A549 (cell line): Measurements from ENCODE around the gene MAP3K9. TPM values are rescaled to one million over a fixed set of nuclear protein-coding genes. Genes with fewer than 3 reads are reported as not detected.

ENCODE experiments used
- ATAC-seq, 2 experiments: fragments of 200-7000 bp in 1 of 2; fragments of >200 bp in 1 of 2; cut with Nextera tagmentation in 1 of 2; cut with Tn5 transposase in 1 of 2; 3 replicates each; pipeline versions ENCODE4 v1.8.0 to v1.9.1; 2018 to 2020; ENCODE audit warnings: mild to moderate bottlenecking in 1 of 2, moderate library complexity in 1 of 2
- CTCF ChIA-PET: fragments of 300-600 bp; sonication (Branson Sonifier 250); formaldehyde crosslinking; extraction: SDS; loops from one replicate; lab custom pipeline; 2021; ENCODE audit warnings: antibody characterized with exemption, inconsistent platforms; lab: Yijun Ruan, JAX
- POLR2A ChIA-PET: fragments of 350-600 bp; formaldehyde crosslinking; extraction: SDS; loops from one replicate; lab custom pipeline; 2021; ENCODE audit warnings: antibody characterized with exemption, inconsistent platforms; lab: Yijun Ruan, JAX
- DNase-seq, 2 experiments: peaks; one replicate each; pipeline versions ENCODE4 v3.0.0 to v3.0.0-alpha.2; 2011 to 2016; ENCODE audit warnings: low read depth in 1 of 2, low spot score in 1 of 2
- FAIRE-seq: peaks from 2 replicates; lab custom pipeline; 2011; peaks lifted over from hg19 to GRCh38; lab: Jason Lieb, UNC
- H3K27ac ChIP-seq, 2 experiments: fragments of >200 bp; sonication (Bioruptor Twin); formaldehyde crosslinking; 3 replicates each; pipeline ENCODE4 v1.5.1; 2016 to 2017
- H3K4me1 ChIP-seq: fragments of >200 bp; sonication (Bioruptor Twin); formaldehyde crosslinking; 3 replicates; pipeline ENCODE4 v1.6.1; 2016
- H3K4me2 ChIP-seq: fragments of >200 bp; sonication (Bioruptor Twin); formaldehyde crosslinking; 3 replicates; pipeline ENCODE4 v1.6.1; 2016
- H3K4me3 ChIP-seq: fragments of >200 bp; sonication (Bioruptor Twin); formaldehyde crosslinking; 3 replicates; pipeline ENCODE4 v1.5.1; 2016
- H3K9me3 ChIP-seq: fragments of >200 bp; sonication (Bioruptor Twin); formaldehyde crosslinking; 3 replicates; pipeline ENCODE4 v1.6.1; 2016
- CBX2 ChIP-seq: fragments of 200-600 bp; sonication (generic); IDR thresholded peaks from 2 replicates; pipeline ENCODE4 v1.6.1; 2016; ENCODE audit warnings: low read depth, mild to moderate bottlenecking, borderline replicate concordance
- CBX8 ChIP-seq: fragments of 200-600 bp; sonication (generic); IDR thresholded peaks from 2 replicates; pipeline ENCODE4 v1.6.1; 2016
- CHD2 ChIP-seq: fragments of 150-350 bp; IDR thresholded peaks from 2 replicates; pipeline ENCODE4 v1.6.1; 2014; ENCODE audit warnings: low read length; ENCODE audit not compliant: partially characterized antibody
- CHD4 ChIP-seq: fragments of 200-600 bp; sonication (generic); IDR thresholded peaks from 2 replicates; pipeline ENCODE4 v1.6.1; 2016; ENCODE audit warnings: antibody characterized with exemption, mild to moderate bottlenecking, borderline replicate concordance
- EHF ChIP-seq: fragments of 250-450 bp; sonication (Bioruptor Pico); IDR thresholded peaks from 2 replicates; pipeline ENCODE4 v1.5.0; 2020; ENCODE audit warnings: mild to moderate bottlenecking
- EHMT2 ChIP-seq: fragments of 200-600 bp; sonication (generic); IDR thresholded peaks from 2 replicates; pipeline ENCODE4 v1.6.1; 2016; ENCODE audit warnings: antibody characterized with exemption, low read depth, mild to moderate bottlenecking, moderate library complexity
- ELK1 ChIP-seq: fragments of 150-350 bp; IDR thresholded peaks from 2 replicates; pipeline ENCODE4 v1.6.1; 2014; ENCODE audit warnings: low read depth, mild to moderate bottlenecking, low read length
- EP300 ChIP-seq, 2 experiments: fragments of >200 bp; sonication (Bioruptor Twin); formaldehyde crosslinking; IDR thresholded peaks; 2 replicates in 1 of 2; 3 replicates in 1 of 2; pipeline ENCODE4 v1.6.1; 2016 to 2017
- ESRRA ChIP-seq: fragments of 150-350 bp; IDR thresholded peaks from 2 replicates; pipeline ENCODE4 v1.6.1; 2014; ENCODE audit warnings: mild to moderate bottlenecking, low read length, borderline replicate concordance
- FOSL2 ChIP-seq, 2 experiments: fragments of 450-650 bp in 1 of 2; fragments of >200 bp in 1 of 2; sonication (Bioruptor Twin) in 1 of 2; formaldehyde crosslinking; IDR thresholded peaks; 2 replicates each; pipeline versions ENCODE4 v1.5.0 to v1.6.1; 2016 to 2020; ENCODE audit warnings: mild to moderate bottlenecking in 1 of 2, moderate library complexity in 1 of 2
- HDAC2 ChIP-seq: fragments of 200-600 bp; sonication (generic); IDR thresholded peaks from 2 replicates; pipeline ENCODE4 v1.6.1; 2016
- HEYL ChIP-seq: fragments of 250-450 bp; sonication (Bioruptor Pico); IDR thresholded peaks from 2 replicates; pipeline ENCODE4 v1.8.0; 2021; ENCODE audit warnings: mild to moderate bottlenecking, moderate library complexity
- HOXA7 ChIP-seq: fragments of 250-450 bp; sonication (Bioruptor Pico); IDR thresholded peaks from 2 replicates; pipeline ENCODE4 v1.5.0; 2020; ENCODE audit warnings: mild to moderate bottlenecking, moderate library complexity
- HOXB5 ChIP-seq: fragments of 250-450 bp; sonication (Bioruptor Pico); IDR thresholded peaks from 2 replicates; pipeline ENCODE4 v1.5.0; 2020; ENCODE audit warnings: mild to moderate bottlenecking, moderate library complexity
- JUN ChIP-seq, 2 experiments: fragments of >200 bp; sonication (Bioruptor Twin); formaldehyde crosslinking; IDR thresholded peaks; 2 replicates in 1 of 2; 3 replicates in 1 of 2; pipeline ENCODE4 v1.6.1; 2016 to 2017
- JUNB ChIP-seq: fragments of >200 bp; sonication (Bioruptor Twin); formaldehyde crosslinking; IDR thresholded peaks from 2 replicates; pipeline ENCODE4 v1.6.1; 2016
- KDM5A ChIP-seq: fragments of 200-600 bp; sonication (generic); IDR thresholded peaks from 2 replicates; pipeline ENCODE4 v1.6.1; 2016; ENCODE audit warnings: antibody characterized with exemption, mild to moderate bottlenecking
- MYC ChIP-seq: IDR thresholded peaks from 2 replicates; pipeline ENCODE4 v1.6.1; 2012; ENCODE audit warnings: mild to moderate bottlenecking, inconsistent platforms, low read length, improper control_type of control experiment, borderline replicate concordance
- NR3C1 ChIP-seq: fragments of >200 bp; sonication (Bioruptor Twin); formaldehyde crosslinking; IDR thresholded peaks from 3 replicates; pipeline ENCODE4 v1.6.1; 2017
- PHF8 ChIP-seq: fragments of 200-600 bp; sonication (generic); IDR thresholded peaks from 2 replicates; pipeline ENCODE4 v1.6.1; 2016; ENCODE audit warnings: low read depth, mild to moderate bottlenecking, antibody characterized with exemption, moderate library complexity, borderline replicate concordance
- POLR2A ChIP-seq: IDR thresholded peaks from 2 replicates; pipeline ENCODE4 v1.6.1; 2012; ENCODE audit warnings: mild to moderate bottlenecking, low read length
- POLR2AphosphoS2 ChIP-seq: conservative IDR thresholded peaks from 2 replicates; pipeline ENCODE4 v1.6.1; 2012; ENCODE audit warnings: low read length, improper control_type of control experiment, inconsistent platforms
- REST ChIP-seq: fragments of 200-600 bp; sonication (generic); IDR thresholded peaks from 2 replicates; pipeline ENCODE4 v1.6.1; 2016; ENCODE audit warnings: antibody characterized with exemption, mild to moderate bottlenecking, moderate library complexity
- SMC3 ChIP-seq: fragments of >200 bp; sonication (Bioruptor Twin); formaldehyde crosslinking; IDR thresholded peaks from 3 replicates; pipeline ENCODE4 v1.6.1; 2018; ENCODE audit warnings: inconsistent platforms
- SREBF2 ChIP-seq: fragments of 450-650 bp; IDR thresholded peaks from 2 replicates; pipeline ENCODE4 v1.6.1; 2014; ENCODE audit warnings: mild to moderate bottlenecking, moderate library complexity
- TFCP2L1 ChIP-seq: fragments of 250-450 bp; sonication (Bioruptor Pico); IDR thresholded peaks from 2 replicates; pipeline ENCODE4 v1.5.0; 2021; ENCODE audit warnings: mild to moderate bottlenecking
- ZC3H11A ChIP-seq: fragments of 450-650 bp; IDR thresholded peaks from 2 replicates; pipeline ENCODE4 v1.6.1; 2014; ENCODE audit warnings: antibody characterized with exemption, mild to moderate bottlenecking
- ZFP36 ChIP-seq: fragments of 450-650 bp; IDR thresholded peaks from 2 replicates; pipeline ENCODE4 v1.6.1; 2014; ENCODE audit warnings: borderline replicate concordance; ENCODE audit not compliant: partially characterized antibody
- ZNF302 ChIP-seq: fragments of 250-450 bp; sonication (Bioruptor Pico); IDR thresholded peaks from 2 replicates; pipeline ENCODE4 v1.9.0; 2021; ENCODE audit warnings: inconsistent platforms, mild to moderate bottlenecking, moderate library complexity
- WGBS: methylation state at CpG from one replicate; pipeline ENCODE4 v1.1.6; 2017; ENCODE audit errors: missing lambda C conversion rate; 5-methylcytosine and 5-hydroxymethylcytosine counted together
- polyA plus RNA-seq, 4 experiments: library from polyadenylated mRNA; depleted of rRNA in 3 of 4; stranded (reverse); fragments of >200 nt; fragmentation: RNase III in 1 of 4; extraction: RNeasy Plus Mini Kit Qiagen cat#74134 plus additional on column Dnase treatment in 1 of 4; gene quantifications; 2 replicates in 3 of 4; 3 replicates in 1 of 4; pipeline ENCODE4 v1.2.3, GENCODE V29; 2011 to 2017

MAP3K9 gene
- polyA plus RNA-seq, 2 of the 4 experiments (the other 2 are of a cell fraction) = 5.3 to 8.5 TPM

GRCh38 chr14:70842851-70843462 lies 33.6 kb upstream of the MAP3K9 start:
- no peak overlapping the region for H3K27ac ChIP-seq
- no peaks in the 10 kb centered on the region for H3K4me1 ChIP-seq
- H3K4me3 ChIP-seq = no peak overlapping the region
- H3K9me3 ChIP-seq = no peaks in the 10 kb centered on the region
- H3K4me2 ChIP-seq = no peak overlapping the region
- POLR2A ChIA-PET = no interaction called here
- ATAC-seq (no peak), FAIRE-seq (no peak), DNase-seq (no peak)
- TF ChIP-seq CHD4 (no peak), JUN (IDR thresholded peaks at IDR 0.05) (no peak), HDAC2 (no peak), KDM5A (no peak), ZFP36 (no peak), REST (no peak), NR3C1 (no peak), EP300 (IDR thresholded peaks at IDR 0.05) (no peak), JUNB (no peak)
- WGBS = 62% methylated on average over 2 of the region's 2 CpGs
- CTCF ChIA-PET = interaction anchor here (2.6 kb wide), 1 partner anchor 25 kb away, joined by 11 read pairs; no protein-coding TSS in a partner anchor

- WGBS = 30% methylated on average over 4 of the region's 4 CpGs
- H3K4me1 ChIP-seq = no peaks in the 10 kb centered on the region
- H3K9me3 ChIP-seq = no peaks in the 10 kb centered on the region
- TF ChIP-seq CBX2 (no peak), TFCP2L1 (CRISPR knock-in tag) (no peak), SREBF2 (no peak), EHMT2 (no peak), HEYL (CRISPR knock-in tag) (no peak), CHD4 (no peak), EHF (CRISPR knock-in tag) (no peak)
- no peak overlapping the region for H3K4me3 ChIP-seq
- ATAC-seq = no peak
- DNase-seq = no peak
- FAIRE-seq = no peak
- no peak overlapping the region for H3K27ac ChIP-seq
- ChIA-PET POLR2A (no interaction called here), CTCF (no interaction called here)
- H3K4me2 ChIP-seq = no peak overlapping the region
These were observed 28.8 kb upstream of the MAP3K9 start for GRCh38 chr14:70838076-70838475.

GRCh38 chr14:70836946-70837345 lies 27.6 kb upstream of the MAP3K9 start:
- no peak overlapping the region for H3K4me3 ChIP-seq
- no peak for ATAC-seq
- no peaks in the 10 kb centered on the region for H3K4me1 ChIP-seq
- DNase-seq = no peak
- no peak overlapping the region for H3K27ac ChIP-seq
- no peaks in the 10 kb centered on the region for H3K9me3 ChIP-seq
- CTCF ChIA-PET = no interaction called here
- no peak for FAIRE-seq
- TF ChIP-seq EHF (CRISPR knock-in tag) (no peak), ZNF302 (CRISPR knock-in tag) (no peak), POLR2A (no peak), CBX8 (no peak), EP300 (IDR thresholded peaks at IDR 0.05) (no peak), PHF8 (no peak)
- TF ChIP-seq, all 56 proteins: peak for 0
- H3K4me2 ChIP-seq = no peak overlapping the region
- POLR2A ChIA-PET = no interaction called here

- CTCF ChIA-PET = interaction anchor here (1.4 to 2.2 kb wide), 2 partner anchors 16 to 68 kb away, joined by 3 to 10 read pairs; no protein-coding TSS in a partner anchor
- H3K9me3 ChIP-seq = no peaks in the 10 kb centered on the region
- H3K4me1 ChIP-seq = no peaks in the 10 kb centered on the region
- no peak for DNase-seq
- H3K4me3 ChIP-seq = no peak overlapping the region
- no peak for ATAC-seq
- 89% methylated on average over 5 of the region's 5 CpGs for WGBS
- no peak for FAIRE-seq
- no peak overlapping the region for H3K4me2 ChIP-seq
- POLR2A ChIA-PET = no interaction called here
- H3K27ac ChIP-seq = no peak overlapping the region
- TF ChIP-seq FOSL2 (IDR thresholded peaks at IDR 0.05) (no peak), FOSL2 (CRISPR knock-in tag; IDR thresholded peaks at IDR 0.05) (no peak), EP300 (IDR thresholded peaks at IDR 0.05) (no peak), SMC3 (no peak), EHF (CRISPR knock-in tag) (no peak), CBX2 (no peak), HOXA7 (CRISPR knock-in tag) (no peak), JUN (IDR thresholded peaks at IDR 0.05) (no peak), MYC (no peak), ZC3H11A (no peak), POLR2AphosphoS2 (no peak), ESRRA (no peak), HOXB5 (no peak), ELK1 (no peak), CHD2 (no peak), CHD4 (no peak)
These were observed 24.6 kb upstream of the MAP3K9 start for GRCh38 chr14:70833884-70834283.
